ENCODE data around the gene SLC24A4. TPM values are rescaled to one million over a fixed set of nuclear protein-coding genes. Genes with fewer than 3 reads are reported as not detected.

Gene SLC24A4
- total and polyA plus RNA-seq, 2 of the 4 experiments (the other 2 are of a cell fraction) = not detected

DNA sequence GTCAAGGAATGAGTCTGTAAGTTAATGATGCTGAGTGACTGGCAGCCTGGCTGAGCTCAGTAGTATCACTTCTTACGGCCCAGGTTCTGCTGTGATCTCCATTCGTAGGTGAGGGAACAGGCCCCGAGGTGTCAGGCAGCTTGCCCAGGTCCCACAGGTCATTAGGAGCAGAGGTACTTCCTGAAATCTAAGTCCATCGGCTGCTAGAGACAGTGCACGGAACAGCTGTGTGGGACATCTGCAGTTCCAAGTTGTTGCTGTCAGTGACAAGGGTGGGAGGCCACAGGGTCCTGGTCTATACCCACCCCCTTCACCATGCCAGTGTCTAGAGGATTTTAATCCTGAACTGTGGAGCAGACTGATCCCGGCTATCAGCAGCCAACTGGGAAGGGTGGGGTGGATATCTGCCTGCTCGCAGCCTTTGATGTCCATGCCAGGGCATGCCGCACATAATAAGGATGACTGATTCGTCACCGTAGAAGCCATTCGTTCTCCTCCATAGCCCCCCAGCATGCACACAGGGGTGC lies 108.3 kb downstream of the SLC24A4 start:
- H3K9me3 ChIP-seq (ENCODE audit: control insufficient read depth, insufficient read depth, low read length) = peaks cover 7% of the 10 kb centered on the region
- peaks cover 5% of the 10 kb centered on the region; the same call in 1 of the 2 replicates for H3K9me1 ChIP-seq (ENCODE audit: insufficient read depth, low read length)
- no peak overlapping the region for H2BK5ac ChIP-seq (ENCODE audit: low read depth, low read length, poor library complexity, severe bottlenecking)
- DNase-seq (no peak), ATAC-seq (ENCODE audit: low read depth) (no peak)
- peaks cover 4% of the 10 kb centered on the region; the same call in 1 of the 2 replicates for H3K4me1 ChIP-seq (ENCODE audit: control insufficient read depth, insufficient read depth, low read length)
- no peaks in the 10 kb centered on the region for H4K20me1 ChIP-seq (ENCODE audit: insufficient read depth, low read length)
- H2AK5ac ChIP-seq (ENCODE audit: low read depth, low read length) = no peak overlapping the region
- in situ Hi-C loops (cut with MboI; ENCODE audit: low sequenced_read_pairs) = no loop called here
- no peak overlapping the region for H3K14ac ChIP-seq (replicated peaks; ENCODE audit: low read depth, low read length)
- H3K27me3 ChIP-seq (ENCODE audit: control insufficient read depth, insufficient read depth, low read length) = peaks cover 20% of the 10 kb centered on the region
- H4K8ac ChIP-seq (ENCODE audit: low read depth in 2 of 2, low read length in 2 of 2) = no peak overlapping the region
- H2AK9ac ChIP-seq (replicated peaks; ENCODE audit: low read depth, low read length, poor library complexity) = no peak overlapping the region
- BruUV-seq (replicated peaks) = no TSS peak
- no peak overlapping the region for H3K9ac ChIP-seq (ENCODE audit: low read depth, low read length)
- TF ChIP-seq RAD21 (IDR thresholded peaks at IDR 0.05; ENCODE audit: low read length) = no peak
- TF ChIP-seq SMC3 (IDR thresholded peaks at IDR 0.05; ENCODE audit: low read depth, low read length) = no peak
- TF ChIP-seq ELK1 (IDR thresholded peaks at IDR 0.05; ENCODE audit: borderline replicate concordance, low read depth, low read length) = no peak
- no peak for TF ChIP-seq RCOR1 (IDR thresholded peaks at IDR 0.05; ENCODE audit: insufficient replicate concordance, low read length)
- no peak for TF ChIP-seq RFX5 (IDR thresholded peaks at IDR 0.05; ENCODE audit: low read depth, low read length)
- no peak for TF ChIP-seq NFE2L2 (IDR thresholded peaks at IDR 0.05; ENCODE audit: low read depth, low read length)
- no peak for TF ChIP-seq CHD1 (IDR thresholded peaks at IDR 0.05; ENCODE audit: low read depth, low read length)
- TF ChIP-seq BHLHE40 (IDR thresholded peaks at IDR 0.05; ENCODE audit: low read depth, low read length) = no peak
- no peak for TF ChIP-seq MAFK (IDR thresholded peaks at IDR 0.05; ENCODE audit: low read depth, low read length)
- TF ChIP-seq MAZ (IDR thresholded peaks at IDR 0.05; ENCODE audit: borderline replicate concordance, low read depth, low read length) = no peak
- no peak for TF ChIP-seq USF2 (IDR thresholded peaks at IDR 0.05; ENCODE audit: low read depth, low read length)
- TF ChIP-seq CEBPB (IDR thresholded peaks at IDR 0.05; ENCODE audit: low read depth, low read length) = no peak
- intact Hi-C loops (cut with micrococcal nuclease) = no loop called here
- no peak overlapping the region for H2BK20ac ChIP-seq (ENCODE audit: low read depth, low read length)
- no peak overlapping the region for H3K18ac ChIP-seq (ENCODE audit: low read depth, low read length)
- no peak overlapping the region for H3K27ac ChIP-seq (ENCODE audit: insufficient read depth, low read length)
- no peak overlapping the region for H2BK120ac ChIP-seq (ENCODE audit: low read depth, low read length)
- no peak overlapping the region for H3K4ac ChIP-seq (ENCODE audit: low read depth, low read length)
- POLR2A ChIA-PET (ENCODE audit: unreplicated experiment) = no interaction called here
- no CpG with 5 or more reads among the region's 11 CpGs for WGBS, 2 experiments (ENCODE audit: extremely low coverage in 2 of 2, insufficient read length in 1 of 2)
- CTCF ChIA-PET = interaction anchor here (0.6 kb wide), 1 partner anchor 82 kb away, joined by 3 read pairs; no protein-coding TSS in a partner anchor
- H2AFZ ChIP-seq (replicated peaks; ENCODE audit: low read length, poor library complexity) = no peak overlapping the region
- H3K56ac ChIP-seq (ENCODE audit: extremely low read depth, insufficient read depth, low read length) = no peak overlapping the region
- no peak overlapping the region for H4K5ac ChIP-seq (ENCODE audit: low read depth, low read length)
- no peak overlapping the region for H4K91ac ChIP-seq (ENCODE audit: insufficient read depth, low read depth, low read length)
- H3K4me2 ChIP-seq (ENCODE audit: low read depth, low read length) = no peak overlapping the region
- dilution Hi-C loops (cut with HindIII; ENCODE audit: low sequenced_read_pairs, unreplicated experiment) = no loop called here
- no peak overlapping the region for H3K23ac ChIP-seq (ENCODE audit: low read depth, low read length)
- no peaks in the 10 kb centered on the region for H3K79me1 ChIP-seq (ENCODE audit: low read depth in 1 of 2, low read length in 2 of 2)
- H2BK15ac ChIP-seq (ENCODE audit: low read depth, low read length) = no peak overlapping the region
- no peak overlapping the region for H3K4me3 ChIP-seq (ENCODE audit: insufficient read depth, low read depth, low read length)
- H3K36me3 ChIP-seq (ENCODE audit: control insufficient read depth, insufficient read depth, low read length) = no peaks in the 10 kb centered on the region

Data from IMR-90 (cell line).